GM20000 (cell line): Measurements from ENCODE around the gene ASCC3.

ENCODE experiments used
- DNase-seq: peaks from one replicate; pipeline ENCODE4 v3.0.0; 2012; ENCODE audit warnings: low spot score
- CTCF ChIP-seq: IDR thresholded peaks from 2 replicates; pipeline ENCODE4 v1.5.1; 2012; ENCODE audit warnings: mild to moderate bottlenecking, control low read depth; ENCODE audit errors: extremely low read depth, missing control alignments

Gene ASCC3

GRCh38 chr6:100512203-100512862 is 368.8 kb downstream of the ASCC3 start:
- TF ChIP-seq CTCF = no peak
- DNase-seq = no peak

- no peak for DNase-seq
- no peak for TF ChIP-seq CTCF
Measured at GRCh38 chr6:100509101-100509500, 372.0 kb downstream of the ASCC3 start.

GRCh38 chr6:100506651-100507050 is 374.5 kb downstream of the ASCC3 start:
- DNase-seq = no peak
- no peak for TF ChIP-seq CTCF

DNA sequence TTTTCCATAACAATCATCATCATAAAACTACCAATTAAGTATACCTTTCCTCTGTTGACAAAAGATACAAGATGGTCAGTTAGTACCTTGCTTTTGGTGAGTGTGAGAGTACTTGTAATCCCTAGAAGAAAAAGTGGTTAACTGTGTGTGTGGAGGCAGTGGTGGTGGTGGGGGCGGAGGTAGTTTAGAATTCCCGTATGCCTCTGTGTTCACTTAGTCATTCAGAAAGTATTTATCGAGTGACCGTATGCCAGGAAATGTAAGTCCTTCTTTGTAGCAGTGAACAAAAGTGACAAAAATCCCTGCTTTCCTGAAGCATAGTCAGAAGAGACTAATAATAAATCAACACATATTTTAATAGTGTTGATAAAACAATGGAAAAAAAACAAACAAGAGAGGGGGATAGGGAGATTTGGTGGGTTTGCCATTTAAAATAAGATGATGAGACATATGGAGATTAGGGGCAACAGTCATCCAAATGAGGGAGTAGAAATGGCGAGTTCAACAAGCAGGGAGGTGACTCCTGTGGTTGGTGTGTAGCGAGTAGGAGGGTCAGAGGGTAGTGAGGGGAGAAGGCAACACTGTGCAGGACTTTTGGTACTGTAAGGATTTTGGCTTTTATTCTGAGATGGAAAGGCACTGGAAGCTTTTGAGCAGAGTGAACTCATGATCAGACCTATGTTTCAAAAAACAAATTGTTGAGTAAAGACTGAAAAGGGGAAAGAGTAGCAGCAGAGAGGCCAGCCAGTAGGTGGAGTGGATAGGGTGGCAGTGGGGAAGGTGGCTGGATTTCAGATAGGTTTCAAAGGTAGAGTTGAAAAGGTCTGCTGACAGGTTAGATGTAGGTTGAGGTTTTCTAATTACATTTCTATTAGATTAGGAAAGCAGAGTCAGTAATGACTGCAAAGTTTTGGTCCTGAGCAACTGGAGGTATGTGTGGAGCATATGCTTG is 376.1 kb downstream of the ASCC3 start:
- no peak for DNase-seq

DNA sequence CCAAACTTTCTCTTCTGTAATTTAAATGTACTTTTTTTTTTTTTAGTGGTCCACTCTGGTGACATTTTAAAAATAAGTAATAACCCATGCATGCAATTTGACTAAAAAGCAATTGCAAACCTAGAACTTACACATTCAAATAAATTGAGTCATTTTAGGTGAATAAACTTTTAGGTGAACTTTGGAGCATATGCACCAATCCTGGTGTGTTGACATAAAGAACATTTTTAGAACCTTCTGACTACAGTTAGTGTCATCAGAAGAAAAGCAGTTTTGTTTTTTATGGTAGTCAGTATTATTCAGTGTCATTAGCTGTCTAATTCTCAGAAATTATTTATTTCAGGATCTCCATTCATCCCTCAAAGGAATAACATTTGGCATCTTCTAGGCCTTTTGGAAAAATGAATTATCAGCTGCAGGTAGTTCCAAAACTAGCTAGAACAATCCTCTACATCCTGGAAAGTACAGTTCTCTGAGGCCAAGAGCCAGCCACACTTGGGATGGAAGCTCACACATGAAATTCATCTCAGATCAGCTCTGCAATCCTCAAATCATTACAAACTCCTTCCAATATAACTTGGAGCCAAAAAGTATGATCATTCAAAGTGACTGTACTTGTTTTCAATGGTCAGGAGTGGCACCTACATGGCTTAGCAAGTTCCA is 378.0 kb downstream of the ASCC3 start:
- TF ChIP-seq CTCF = no peak
- no peak for DNase-seq

More for the DNA sequence above, 376.1 kb downstream of the ASCC3 start:
- TF ChIP-seq CTCF = no peak

DNA sequence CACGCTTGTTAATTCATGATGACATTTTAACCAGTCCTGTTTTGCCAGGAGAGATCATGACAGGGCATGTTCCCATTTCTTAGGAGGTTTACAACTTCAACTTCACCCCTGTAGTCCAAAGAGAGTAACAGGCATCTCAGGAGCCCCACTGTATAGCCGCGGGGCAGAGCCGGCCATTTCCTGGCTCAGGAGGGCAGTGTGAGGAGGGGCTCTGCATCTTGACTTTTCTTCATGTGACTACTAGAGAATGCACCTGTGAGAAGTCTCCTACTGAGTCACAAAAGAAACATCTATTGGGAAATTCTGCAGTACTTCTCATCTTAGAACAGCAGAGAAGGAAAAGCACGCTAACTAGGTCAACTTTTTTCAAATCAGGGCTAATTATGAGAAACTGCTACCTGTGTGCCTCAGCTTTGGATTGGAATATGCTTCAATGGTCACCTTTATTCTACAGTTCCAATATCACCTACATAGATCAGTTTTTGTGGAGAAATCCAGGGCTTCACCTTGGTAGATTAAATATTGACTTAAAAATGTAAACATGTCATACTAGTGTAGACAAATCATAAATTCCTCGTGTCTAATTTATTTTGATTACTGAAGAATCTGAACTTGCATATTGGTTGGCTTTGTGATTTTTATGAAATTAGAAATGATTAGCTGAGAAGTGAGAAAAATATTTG is 387.8 kb downstream of the ASCC3 start:
- no peak for DNase-seq

More for the DNA sequence above, 387.8 kb downstream of the ASCC3 start:
- no peak for TF ChIP-seq CTCF
